Measurements from ENCODE around the gene PTTG1IP.
"Not testable (repeated sequence)": the region's sequence is repeated elsewhere in the genome, so short reads cannot be mapped to it uniquely, and the experiment has no call there.

The PTTG1IP gene

GRCh38 chr21:44873356-44874239 lies at the start of gene PTTG1IP:
Gene PTTG1IP (minus strand): TSS chr21:44873690. CDS start chr21:44873616, 74 bp downstream.
- DNase-seq (ENCODE audit: low read depth): peak; percentile 99

- DNase-seq (ENCODE audit: low read depth): no peak
Measured at GRCh38 chr21:44921928-44922327, 48.4 kb upstream of the PTTG1IP start.

GRCh38 chr21:44920694-44921604 lies 47.5 kb upstream of the PTTG1IP start, which contains the start of gene ITGB2:
Gene ITGB2 (minus strand): TSS chr21:44920899. CDS start chr21:44910782, 10,117 bp downstream.
- peak; percentile 57 for DNase-seq (ENCODE audit: low read depth)

GRCh38 chr21:44919913-44920693 lies 46.6 kb upstream of the PTTG1IP start:
- no peak for DNase-seq (ENCODE audit: low read depth)

- no peak for DNase-seq (ENCODE audit: low read depth)
Measured at GRCh38 chr21:44919111-44919912, 45.8 kb upstream of the PTTG1IP start.

GRCh38 chr21:44918581-44919033 lies 45.1 kb upstream of the PTTG1IP start:
- DNase-seq (ENCODE audit: low read depth): no peak

GRCh38 chr21:44918107-44918470 lies 44.6 kb upstream of the PTTG1IP start:
- no peak for DNase-seq (ENCODE audit: low read depth)

GRCh38 chr21:44917446-44918106 lies 44.1 kb upstream of the PTTG1IP start:
- DNase-seq (ENCODE audit: low read depth): no peak

- DNase-seq (ENCODE audit: low read depth): no peak
Measured at GRCh38 chr21:44916965-44917364, 43.5 kb upstream of the PTTG1IP start.

- DNase-seq (ENCODE audit: low read depth): peak; percentile 55
Measured at GRCh38 chr21:44914176-44914874, 40.8 kb upstream of the PTTG1IP start.

- no peak for DNase-seq (ENCODE audit: low read depth)
Measured at GRCh38 chr21:44913425-44914175, 40.1 kb upstream of the PTTG1IP start.

GRCh38 chr21:44912506-44913412 lies 39.3 kb upstream of the PTTG1IP start:
- not testable (repeated sequence) for DNase-seq (ENCODE audit: low read depth)

- DNase-seq (ENCODE audit: low read depth): no peak
Measured at GRCh38 chr21:44912158-44912473, 38.6 kb upstream of the PTTG1IP start.

- no peak for DNase-seq (ENCODE audit: low read depth)
Measured at GRCh38 chr21:44911384-44912157, 38.1 kb upstream of the PTTG1IP start.

- DNase-seq (ENCODE audit: low read depth): no peak
Measured at GRCh38 chr21:44911068-44911383, 37.5 kb upstream of the PTTG1IP start.

- DNase-seq (ENCODE audit: low read depth): no peak
Measured at GRCh38 chr21:44910229-44911067, 37.0 kb upstream of the PTTG1IP start.

- no peak for DNase-seq (ENCODE audit: low read depth)
Measured at GRCh38 chr21:44909719-44910118, 36.2 kb upstream of the PTTG1IP start.
